ENCODE data around the gene HDAC11.
"Not testable (repeated sequence)": the region's sequence is repeated elsewhere in the genome, so short reads cannot be mapped to it uniquely, and the experiment has no call there.

The HDAC11 gene

DNA sequence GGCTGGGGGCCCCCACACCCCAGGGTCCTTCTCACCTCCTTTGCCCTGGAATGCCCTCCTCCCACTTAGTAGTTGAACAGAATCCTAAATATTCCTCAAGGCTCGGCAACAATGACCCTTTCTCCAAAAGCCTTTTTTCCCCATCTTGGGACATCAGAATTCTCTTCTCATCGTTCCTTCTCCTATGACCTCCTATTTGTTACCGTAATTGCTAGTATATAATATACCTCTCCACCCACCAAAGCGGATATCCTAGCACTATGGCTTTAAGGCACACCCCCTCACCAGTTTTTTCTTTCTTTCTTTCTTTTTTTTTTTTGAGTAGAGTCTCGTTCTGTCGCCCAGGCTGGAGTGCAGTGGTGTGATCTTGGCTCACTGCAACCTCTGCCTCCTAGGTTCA is 16.8 kb downstream of the HDAC11 start:
- no peak for DNase-seq (ENCODE audit: low read depth)
- TF ChIP-seq, protein P1, sequence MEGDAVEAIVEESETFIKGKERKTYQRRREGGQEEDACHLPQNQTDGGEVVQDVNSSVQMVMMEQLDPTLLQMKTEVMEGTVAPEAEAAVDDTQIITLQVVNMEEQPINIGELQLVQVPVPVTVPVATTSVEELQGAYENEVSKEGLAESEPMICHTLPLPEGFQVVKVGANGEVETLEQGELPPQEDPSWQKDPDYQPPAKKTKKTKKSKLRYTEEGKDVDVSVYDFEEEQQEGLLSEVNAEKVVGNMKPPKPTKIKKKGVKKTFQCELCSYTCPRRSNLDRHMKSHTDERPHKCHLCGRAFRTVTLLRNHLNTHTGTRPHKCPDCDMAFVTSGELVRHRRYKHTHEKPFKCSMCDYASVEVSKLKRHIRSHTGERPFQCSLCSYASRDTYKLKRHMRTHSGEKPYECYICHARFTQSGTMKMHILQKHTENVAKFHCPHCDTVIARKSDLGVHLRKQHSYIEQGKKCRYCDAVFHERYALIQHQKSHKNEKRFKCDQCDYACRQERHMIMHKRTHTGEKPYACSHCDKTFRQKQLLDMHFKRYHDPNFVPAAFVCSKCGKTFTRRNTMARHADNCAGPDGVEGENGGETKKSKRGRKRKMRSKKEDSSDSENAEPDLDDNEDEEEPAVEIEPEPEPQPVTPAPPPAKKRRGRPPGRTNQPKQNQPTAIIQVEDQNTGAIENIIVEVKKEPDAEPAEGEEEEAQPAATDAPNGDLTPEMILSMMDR (IDR thresholded peaks at IDR 0.05; ENCODE audit: low read depth, low read length, missing control alignments): no peak
- no peak overlapping the region for H3K4me3 ChIP-seq (ENCODE audit: low read depth, low read length)
- in situ Hi-C loops (cut with HindIII; ENCODE audit: low sequenced_read_pairs): no loop called here

DNA sequence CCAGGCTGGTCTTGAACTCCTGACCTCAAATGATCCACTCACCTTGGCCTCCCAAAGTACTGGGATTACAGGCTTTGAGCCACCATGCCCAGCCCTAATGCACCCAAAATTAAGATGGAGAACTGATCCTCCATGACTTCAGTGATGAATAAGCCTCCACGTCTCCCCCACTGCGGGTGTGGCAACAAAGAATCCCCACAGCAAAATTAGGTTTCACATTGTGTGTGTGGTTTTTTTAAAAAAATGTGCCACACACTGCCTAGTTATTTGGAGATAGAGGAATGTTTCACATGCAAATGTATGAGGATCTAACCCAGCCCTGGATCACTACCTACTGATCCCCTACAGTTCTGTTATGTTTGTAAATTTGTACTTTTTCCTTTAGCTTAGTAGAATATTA is 17.3 kb downstream of the HDAC11 start:
- no peak for DNase-seq (ENCODE audit: low read depth)
- in situ Hi-C loops (cut with HindIII; ENCODE audit: low sequenced_read_pairs): no loop called here

DNA sequence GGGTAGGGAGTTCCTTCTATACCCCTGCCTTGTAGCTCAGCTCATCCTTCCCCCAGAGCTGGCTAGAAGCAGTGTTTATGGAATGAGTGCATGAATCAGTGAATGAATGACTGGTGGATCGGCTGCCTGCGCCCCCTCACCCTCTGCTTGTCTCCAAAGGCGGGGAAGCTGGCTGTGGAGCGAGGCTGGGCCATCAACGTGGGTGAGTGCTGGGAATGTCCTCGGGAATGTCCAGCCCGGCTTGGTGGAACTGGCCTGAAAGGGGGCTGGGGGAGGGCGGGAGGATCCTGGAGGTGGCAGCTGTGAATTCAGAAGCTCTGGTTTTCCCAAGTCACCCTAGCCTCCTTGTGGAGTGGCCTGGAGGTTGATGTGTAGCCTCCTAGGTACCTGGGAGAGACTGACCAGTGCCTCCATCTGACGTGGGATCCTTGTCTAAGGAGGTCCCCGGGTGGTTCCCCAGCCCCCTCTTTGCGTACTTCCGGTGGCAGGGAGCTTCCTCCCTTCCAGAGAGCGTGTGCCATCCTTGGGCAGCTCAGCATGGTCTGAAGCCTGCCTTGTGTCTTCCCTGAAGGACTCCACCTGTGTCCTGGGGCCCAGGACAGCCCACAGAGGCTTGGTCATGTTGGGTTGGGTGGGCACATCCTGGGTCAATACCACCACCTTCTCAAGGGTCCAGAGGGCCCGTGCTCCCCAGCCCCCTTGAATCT is 18.4 kb downstream of the HDAC11 start:
- in situ Hi-C loops (cut with HindIII; ENCODE audit: low sequenced_read_pairs): no loop called here
- TF ChIP-seq, protein P1 (IDR thresholded peaks at IDR 0.05; ENCODE audit: low read depth, low read length, missing control alignments): no peak
- DNase-seq (ENCODE audit: low read depth): no peak

More for the DNA sequence above, 17.3 kb downstream of the HDAC11 start:
- no peak overlapping the region for H3K4me3 ChIP-seq (ENCODE audit: low read depth, low read length)
- TF ChIP-seq, protein P1 (IDR thresholded peaks at IDR 0.05; ENCODE audit: low read depth, low read length, missing control alignments): no peak

DNA sequence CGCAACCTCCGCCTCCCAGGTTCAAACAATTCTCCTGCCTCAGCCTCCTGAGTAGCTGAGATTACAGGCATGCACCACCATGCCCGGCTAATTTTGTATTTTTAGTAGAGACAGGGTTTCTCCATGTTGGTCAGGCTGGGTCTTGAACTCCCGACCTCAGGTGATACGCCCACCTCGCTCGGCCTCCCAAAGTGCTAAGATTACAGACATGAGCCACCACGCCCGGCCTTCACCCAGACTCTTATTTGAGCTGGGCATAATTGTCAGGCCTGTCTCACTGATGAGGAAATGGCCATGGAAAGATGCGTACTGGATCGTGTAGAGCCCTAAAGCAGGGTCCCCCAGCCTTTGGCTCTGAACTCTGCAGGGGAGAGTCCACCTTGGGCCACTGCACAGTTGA is 19.1 kb downstream of the HDAC11 start:
- H3K4me3 ChIP-seq (ENCODE audit: low read depth, low read length); DNase-seq (ENCODE audit: low read depth); in situ Hi-C loops (cut with HindIII; ENCODE audit: low sequenced_read_pairs): not testable (repeated sequence)

More for the DNA sequence above, 18.4 kb downstream of the HDAC11 start:
- no peak overlapping the region for H3K4me3 ChIP-seq (ENCODE audit: low read depth, low read length)

DNA sequence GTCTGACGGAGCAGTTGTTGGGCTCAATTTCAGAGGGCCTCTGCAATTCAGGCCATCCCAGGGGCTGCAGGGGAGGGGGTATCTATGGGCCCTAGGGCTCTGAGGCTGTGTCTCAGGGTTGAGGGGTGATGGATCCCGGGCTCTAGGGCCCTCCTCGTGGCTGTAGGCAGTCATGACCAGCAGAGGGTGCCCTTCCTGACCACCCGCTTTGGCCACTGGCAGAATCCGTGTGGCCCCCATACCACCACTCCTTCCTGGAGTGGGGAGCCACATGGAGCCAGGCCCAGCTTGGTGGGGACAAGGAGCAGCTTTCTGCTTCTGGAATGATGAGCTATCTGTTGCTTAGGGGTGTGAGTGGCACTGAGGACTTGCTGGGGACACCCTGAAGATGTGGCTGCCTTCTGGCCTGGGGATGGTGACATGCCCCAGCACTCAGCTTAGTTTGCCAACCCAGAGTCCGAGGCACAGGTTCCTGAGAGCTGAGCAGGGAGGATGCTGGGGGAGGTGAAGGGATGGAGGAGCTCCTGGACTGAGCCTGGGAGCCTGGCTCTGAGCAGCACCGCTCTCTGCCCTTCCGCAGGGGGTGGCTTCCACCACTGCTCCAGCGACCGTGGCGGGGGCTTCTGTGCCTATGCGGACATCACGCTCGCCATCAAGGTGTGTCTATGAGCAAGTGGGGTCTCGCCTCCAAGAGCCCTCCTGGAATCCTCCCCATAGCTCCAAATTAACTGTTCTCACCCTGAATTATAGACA is 20.2 kb downstream of the HDAC11 start:
- in situ Hi-C loops (cut with HindIII; ENCODE audit: low sequenced_read_pairs): no loop called here
- H3K4me3 ChIP-seq (ENCODE audit: low read depth, low read length): no peak overlapping the region
- TF ChIP-seq, protein P1 (IDR thresholded peaks at IDR 0.05; ENCODE audit: low read depth, low read length, missing control alignments): peak; percentile 60
- DNase-seq (ENCODE audit: low read depth): no peak

DNA sequence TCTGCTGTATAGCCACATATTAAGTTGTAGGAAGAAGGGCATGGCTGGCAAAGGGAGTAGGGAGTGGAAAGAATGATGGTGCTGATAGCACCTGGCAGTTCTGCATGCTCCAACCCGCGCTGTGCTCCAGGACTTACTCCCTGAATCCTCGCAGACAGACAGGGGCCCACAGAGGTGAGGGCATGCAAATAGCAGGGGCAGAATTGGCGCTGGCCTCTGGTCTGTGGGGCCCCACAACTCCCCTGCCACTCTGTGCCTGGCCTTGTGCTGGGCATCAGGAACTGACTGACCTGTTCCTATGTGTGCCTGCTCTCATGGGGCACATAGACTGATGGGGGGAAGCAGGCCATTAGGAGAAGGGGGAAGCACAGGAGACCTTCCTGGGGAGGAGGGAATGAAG is 20.9 kb downstream of the HDAC11 start:
- in situ Hi-C loops (cut with HindIII; ENCODE audit: low sequenced_read_pairs): no loop called here
- H3K4me3 ChIP-seq (ENCODE audit: low read depth, low read length): no peak overlapping the region
- TF ChIP-seq, protein P1 (IDR thresholded peaks at IDR 0.05; ENCODE audit: low read depth, low read length, missing control alignments): no peak
- no peak for DNase-seq (ENCODE audit: low read depth)

DNA sequence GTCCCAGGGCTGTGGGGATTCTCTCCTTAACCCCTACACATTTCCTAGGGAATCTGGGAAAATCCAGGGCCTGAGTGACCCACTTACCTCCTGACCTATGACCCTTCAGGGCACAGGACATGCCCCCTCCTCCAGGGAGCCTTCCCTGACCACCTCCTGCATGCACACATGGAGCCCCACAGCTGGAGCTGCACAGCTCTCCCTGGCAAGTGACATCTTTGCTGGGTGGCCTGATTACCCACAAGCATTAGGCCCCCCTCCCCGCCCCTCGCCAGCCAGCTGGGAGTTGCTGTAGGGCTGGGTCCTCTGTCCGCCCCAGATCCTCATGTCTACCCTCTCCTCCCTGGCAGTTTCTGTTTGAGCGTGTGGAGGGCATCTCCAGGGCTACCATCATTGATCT is 21.4 kb downstream of the HDAC11 start:
- H3K4me3 ChIP-seq (ENCODE audit: low read depth, low read length): no peak overlapping the region
- no peak for DNase-seq (ENCODE audit: low read depth)
- in situ Hi-C loops (cut with HindIII; ENCODE audit: low sequenced_read_pairs): no loop called here
- TF ChIP-seq, protein P1 (IDR thresholded peaks at IDR 0.05; ENCODE audit: low read depth, low read length, missing control alignments): no peak

Measured in astrocyte of the cerebellum (primary cell).